Kidney (tissue), 14 donors: ENCODE measurements around the gene RNF168. TPM values are rescaled to one million over a fixed set of nuclear protein-coding genes. Genes with fewer than 3 reads are reported as not detected.

Experiments used
- DNase-seq, 5 donors: peaks; one replicate each; pipeline ENCODE4 v3.0.0-alpha.2; 2013 to 2020
- FAIRE-seq: peaks from 2 replicates; lab custom pipeline; 2012; peaks lifted over from hg19 to GRCh38; lab: Jason Lieb, UNC
- H3K27ac ChIP-seq, 2 donors: one replicate each; pipeline ENCODE4 v1.7.0; 2013; ENCODE audit warnings: low read depth in 2 of 2, low read length in 2 of 2, inconsistent platforms in 1 of 2
- H3K27me3 ChIP-seq: one replicate; pipeline ENCODE4 v1.7.1; 2013; ENCODE audit warnings: low read length, inconsistent platforms; ENCODE audit not compliant: control insufficient read depth, insufficient read depth
- H3K36me3 ChIP-seq, 3 donors: one replicate each; pipeline versions ENCODE4 v1.7.0 to v1.7.1; 2013; ENCODE audit warnings: low read length in 3 of 3, control low read depth in 1 of 3, inconsistent platforms in 1 of 3; ENCODE audit not compliant: insufficient read depth in 3 of 3, control insufficient read depth in 2 of 3
- H3K4me1 ChIP-seq, 3 donors: one replicate each; pipeline versions ENCODE4 v1.7.0 to v1.7.1; 2013; ENCODE audit warnings: low read length in 3 of 3, inconsistent platforms in 1 of 3, low read depth in 1 of 3; ENCODE audit not compliant: control insufficient read depth in 2 of 3, insufficient read depth in 2 of 3
- H3K4me3 ChIP-seq, 3 donors: one replicate each; pipeline versions ENCODE4 v1.7.0 to v1.8.1; 2013; ENCODE audit warnings: low read length in 3 of 3, control low read depth in 1 of 3, inconsistent platforms in 1 of 3
- H3K9ac ChIP-seq, 3 donors: one replicate each; pipeline versions ENCODE4 v1.7.0 to v1.7.1; 2013; ENCODE audit warnings: low read length in 3 of 3, control low read depth in 1 of 3, inconsistent platforms in 1 of 3
- H3K9me3 ChIP-seq, 3 donors: one replicate each; pipeline versions ENCODE4 v1.7.0 to v1.7.1; 2013; ENCODE audit warnings: low read length in 3 of 3, control low read depth in 1 of 3, inconsistent platforms in 1 of 3; ENCODE audit not compliant: control insufficient read depth in 2 of 3, insufficient read depth in 1 of 3
- intact Hi-C: fragments of 100-400 bp; cut with DNase I; formaldehyde crosslinking; loops from one replicate; pipeline ENCODE4 v1.11.1; 2022
- polyA plus RNA-seq: library from polyadenylated mRNA; stranded (reverse); fragments of 350-450 nt; fragmentation: Illumina TruSeq; extraction: RNeasy Lipid Tissue Mini Kit (QIAGEN cat#74804); gene quantifications from one replicate; pipeline ENCODE4 v1.2.3, GENCODE V29; 2014; ENCODE audit warnings: low read depth, low replicate concordance; ENCODE audit not compliant: insufficient read depth
- total RNA-seq: library from RNA; stranded (reverse); fragmentation: NEBNext Ultra II Directional; extraction: Animal tissue kit (Norgen Biotek cat#: 25700); gene quantifications from one replicate; pipeline ENCODE4 v1.2.1, GENCODE V29; 2021
- TF ChIP-seq, protein P1 (sequence below): IDR thresholded peaks from 3 replicates; pipeline ENCODE4 v1.5.1; 2012; ENCODE audit warnings: mild to moderate bottlenecking, moderate library complexity, borderline replicate concordance; ENCODE audit not compliant: insufficient read depth; ENCODE audit errors: extremely low read depth
- donor health status: control.
- donor health status: control.
- donor health status: control.
- donor health status: control.
- donor health status: control.
- donor health status: DM: yes; HTN: yes; CAD: no.
- donor health status: Normal renal cell carcinoma (clear cell type).

Gene RNF168
- total and polyA plus RNA-seq, 2 donors from 2014 or later: 3.2 to 19.5 TPM

DNA sequence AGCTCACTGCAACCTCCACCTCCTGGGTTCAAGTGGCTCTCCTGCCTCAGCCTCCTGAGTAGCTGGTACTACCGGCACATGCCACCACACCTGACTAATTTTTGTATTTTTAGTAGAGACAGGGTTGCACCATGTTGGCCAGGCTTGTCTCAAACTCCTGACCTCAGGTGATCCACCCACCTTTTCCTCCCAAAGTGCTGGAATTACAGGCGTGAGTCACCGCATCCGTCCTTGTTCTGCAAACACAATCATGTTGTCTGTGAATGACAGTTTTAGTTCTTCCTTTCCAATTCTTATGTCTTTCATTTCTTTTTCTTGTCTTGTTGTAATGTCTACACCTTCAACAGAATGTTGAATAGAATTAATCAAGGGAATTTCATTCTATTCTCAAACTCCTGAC lies 27.9 kb upstream of the RNF168 start:
- Histone ChIP-seq H3K27me3 (no peaks in the 10 kb centered on the region), H3K4me1 (no peaks in the 10 kb centered on the region), H3K27ac (no peak overlapping the region), H3K9ac (no peak overlapping the region), H3K9me3 (no peaks in the 10 kb centered on the region), H3K36me3 (no peaks in the 10 kb centered on the region), H3K4me3 (no peak overlapping the region)
- TF ChIP-seq, protein P1, sequence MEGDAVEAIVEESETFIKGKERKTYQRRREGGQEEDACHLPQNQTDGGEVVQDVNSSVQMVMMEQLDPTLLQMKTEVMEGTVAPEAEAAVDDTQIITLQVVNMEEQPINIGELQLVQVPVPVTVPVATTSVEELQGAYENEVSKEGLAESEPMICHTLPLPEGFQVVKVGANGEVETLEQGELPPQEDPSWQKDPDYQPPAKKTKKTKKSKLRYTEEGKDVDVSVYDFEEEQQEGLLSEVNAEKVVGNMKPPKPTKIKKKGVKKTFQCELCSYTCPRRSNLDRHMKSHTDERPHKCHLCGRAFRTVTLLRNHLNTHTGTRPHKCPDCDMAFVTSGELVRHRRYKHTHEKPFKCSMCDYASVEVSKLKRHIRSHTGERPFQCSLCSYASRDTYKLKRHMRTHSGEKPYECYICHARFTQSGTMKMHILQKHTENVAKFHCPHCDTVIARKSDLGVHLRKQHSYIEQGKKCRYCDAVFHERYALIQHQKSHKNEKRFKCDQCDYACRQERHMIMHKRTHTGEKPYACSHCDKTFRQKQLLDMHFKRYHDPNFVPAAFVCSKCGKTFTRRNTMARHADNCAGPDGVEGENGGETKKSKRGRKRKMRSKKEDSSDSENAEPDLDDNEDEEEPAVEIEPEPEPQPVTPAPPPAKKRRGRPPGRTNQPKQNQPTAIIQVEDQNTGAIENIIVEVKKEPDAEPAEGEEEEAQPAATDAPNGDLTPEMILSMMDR: no peak
- no peak for FAIRE-seq
- no peak for DNase-seq
- intact Hi-C loops: no loop called here

DNA sequence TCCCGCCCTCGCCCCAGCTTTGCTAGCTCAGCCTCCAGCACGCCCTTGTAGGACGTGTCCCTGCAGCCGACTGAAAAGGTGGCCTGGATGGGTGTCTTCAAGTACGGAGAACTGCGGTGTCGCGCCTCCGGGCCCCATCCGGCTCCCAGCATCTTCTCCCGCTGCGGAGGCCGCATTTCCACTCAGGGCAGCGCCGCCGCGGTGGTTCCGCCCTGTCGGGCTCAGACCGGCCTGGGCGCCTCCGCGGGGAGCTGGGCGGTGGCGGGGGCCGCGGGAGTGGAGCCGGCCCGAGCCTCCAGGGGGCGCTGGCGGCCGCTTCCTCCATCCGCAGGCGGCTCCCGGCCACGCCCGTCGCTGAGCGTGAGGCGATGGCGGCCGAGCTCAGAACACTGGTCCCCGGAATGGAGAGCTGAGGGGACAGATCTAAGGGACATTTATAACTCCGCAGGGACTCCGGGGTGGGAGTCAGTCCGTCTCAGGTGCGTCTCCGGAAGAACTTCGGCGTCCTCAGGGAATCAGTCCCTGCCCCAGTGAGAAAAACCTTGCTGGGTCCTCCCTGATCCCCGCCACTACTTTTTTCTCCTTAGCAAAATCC lies 25.2 kb upstream of the RNF168 start:
- Histone ChIP-seq H3K4me3 (peak overlapping the region; percentile 53 to 63 (median 58)), H3K9me3 (no peaks in the 10 kb centered on the region), H3K27me3 (no peaks in the 10 kb centered on the region), H3K9ac (peak overlapping the region in 1 of 3 donors; percentile 55), H3K27ac (no peak overlapping the region), H3K36me3 (no peaks in the 10 kb centered on the region), H3K4me1 (no peaks in the 10 kb centered on the region)
- intact Hi-C loops: no loop called here
- DNase-seq (peak; percentile 64 to 86 (median 84)), FAIRE-seq (no peak)
- TF ChIP-seq, protein P1: peak; percentile 50

DNA sequence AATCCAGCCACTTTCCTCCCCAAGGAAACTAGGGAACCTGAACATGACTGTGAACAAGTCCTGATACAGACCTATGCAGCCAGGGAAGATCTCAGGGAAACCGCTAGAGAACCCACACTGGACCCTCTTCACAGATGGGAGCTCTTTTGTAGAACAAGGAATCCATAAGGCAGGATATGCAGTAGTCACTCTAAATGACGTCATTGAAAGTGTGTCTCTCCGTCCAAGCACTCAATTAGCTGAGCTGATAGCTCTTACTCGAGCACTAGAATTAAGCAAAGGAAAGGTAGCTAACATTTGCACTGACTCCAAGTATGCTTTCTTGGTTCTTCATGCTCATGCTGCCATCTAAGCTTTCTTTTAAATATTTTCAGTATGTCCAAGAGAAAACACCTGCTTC lies 21.6 kb upstream of the RNF168 start:
- no peaks in the 10 kb centered on the region for H3K36me3 ChIP-seq
- intact Hi-C loops: no loop called here
- no peak for FAIRE-seq
- H3K27ac ChIP-seq: no peak overlapping the region
- peaks cover 0 to 4% (median 4%) of the 10 kb centered on the region in 3 donors for H3K9me3 ChIP-seq
- H3K4me3 ChIP-seq: no peak overlapping the region
- H3K9ac ChIP-seq: no peak overlapping the region
- no peak for DNase-seq
- TF ChIP-seq, protein P1: no peak
- no peaks in the 10 kb centered on the region for H3K27me3 ChIP-seq
- H3K4me1 ChIP-seq: no peaks in the 10 kb centered on the region

GRCh38 chr3:196524527-196524926 lies 21.0 kb upstream of the RNF168 start:
- H3K9me3 ChIP-seq: peaks cover 0 to 10% (median 7%) of the 10 kb centered on the region in 3 donors
- H3K4me3 ChIP-seq: no peak overlapping the region
- FAIRE-seq (no peak), DNase-seq (no peak)
- H3K36me3 ChIP-seq: no peaks in the 10 kb centered on the region
- no peak overlapping the region for H3K9ac ChIP-seq
- intact Hi-C loops: no loop called here
- TF ChIP-seq, protein P1: no peak
- no peaks in the 10 kb centered on the region for H3K4me1 ChIP-seq
- no peak overlapping the region for H3K27ac ChIP-seq
- H3K27me3 ChIP-seq: no peaks in the 10 kb centered on the region
